HFF-Myc (cell line): ENCODE measurements around the gene SYCE1L.
A peak's percentile ranks its signal among the peaks of the same experiment; 100 is the strongest.
"Not testable (repeated sequence)": the region's sequence is repeated elsewhere in the genome, so short reads cannot be mapped to it uniquely, and the experiment has no call there.

ENCODE experiments used
- DNase-seq: peaks from one replicate; pipeline ENCODE4 v3.0.0-alpha.2; 2011; ENCODE audit warnings: low read depth; ENCODE audit errors: extremely low read depth
- H3K4me3 ChIP-seq: replicated peaks from 2 replicates; pipeline ENCODE4 v1.5.1; 2011; ENCODE audit warnings: low read depth, mild to moderate bottlenecking, control low read depth, low read length
- CTCF ChIP-seq: IDR thresholded peaks from 2 replicates; pipeline ENCODE4 v1.5.1; 2012; ENCODE audit warnings: mild to moderate bottlenecking, low read depth, low read length, control low read depth; ENCODE audit errors: missing control alignments

SYCE1L gene

DNA sequence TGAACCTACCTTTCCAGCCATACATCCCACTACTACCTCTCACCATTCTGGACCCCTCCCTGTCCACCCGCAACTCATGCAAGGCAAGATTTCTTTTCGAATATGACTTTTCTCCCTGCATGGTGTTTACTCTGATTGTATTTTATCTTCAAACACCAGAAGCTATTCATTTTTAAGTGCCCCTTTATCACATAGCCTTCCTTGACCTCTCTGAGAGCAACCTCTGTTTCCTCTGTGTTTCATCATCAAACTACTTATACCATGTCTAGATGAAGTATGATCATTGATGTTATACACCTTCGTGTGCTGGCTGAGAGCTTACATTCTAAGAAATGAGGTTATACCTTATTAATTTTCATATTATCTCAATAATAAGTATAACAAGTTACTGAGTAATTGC lies 31.8 kb downstream of the SYCE1L start:
- H3K4me3 ChIP-seq: no peak overlapping the region
- TF ChIP-seq CTCF: no peak
- DNase-seq: no peak

GRCh38 chr16:77233799-77234519 lies 34.8 kb downstream of the SYCE1L start:
- TF ChIP-seq CTCF: no peak

GRCh38 chr16:77234611-77235010 lies 35.4 kb downstream of the SYCE1L start:
- no peak for DNase-seq
- H3K4me3 ChIP-seq: no peak overlapping the region
- TF ChIP-seq CTCF: no peak

More at GRCh38 chr16:77233799-77234519, 34.8 kb downstream of the SYCE1L start:
- DNase-seq: no peak
- H3K4me3 ChIP-seq: no peak overlapping the region

DNA sequence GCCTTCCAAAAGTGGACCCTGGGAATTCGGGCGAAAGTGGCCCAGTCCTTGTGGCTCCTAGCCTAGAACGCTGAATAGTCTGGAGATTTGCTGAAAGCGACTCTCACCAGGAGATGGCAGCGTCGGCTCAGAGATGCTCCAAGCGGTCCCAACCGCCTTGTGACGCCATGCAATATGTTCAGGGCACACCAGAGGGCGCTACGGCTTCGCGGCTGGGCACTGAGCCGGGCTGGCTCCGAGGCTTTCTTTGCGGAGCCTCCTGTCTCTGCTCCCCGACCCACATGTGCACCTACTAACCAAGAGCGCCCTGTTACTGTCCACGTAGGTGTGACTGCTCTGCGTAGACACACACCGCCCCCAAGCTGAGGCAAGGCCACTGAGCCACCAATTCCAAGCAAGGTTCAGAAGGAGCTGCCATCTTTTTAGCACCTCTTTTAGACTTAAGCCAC lies 36.9 kb downstream of the SYCE1L start:
- peak; percentile 99 for TF ChIP-seq CTCF
- H3K4me3 ChIP-seq: no peak overlapping the region
- peak; percentile 57 for DNase-seq

- no peak for DNase-seq
These were observed 39.4 kb downstream of the SYCE1L start for GRCh38 chr16:77238593-77238992.

DNA sequence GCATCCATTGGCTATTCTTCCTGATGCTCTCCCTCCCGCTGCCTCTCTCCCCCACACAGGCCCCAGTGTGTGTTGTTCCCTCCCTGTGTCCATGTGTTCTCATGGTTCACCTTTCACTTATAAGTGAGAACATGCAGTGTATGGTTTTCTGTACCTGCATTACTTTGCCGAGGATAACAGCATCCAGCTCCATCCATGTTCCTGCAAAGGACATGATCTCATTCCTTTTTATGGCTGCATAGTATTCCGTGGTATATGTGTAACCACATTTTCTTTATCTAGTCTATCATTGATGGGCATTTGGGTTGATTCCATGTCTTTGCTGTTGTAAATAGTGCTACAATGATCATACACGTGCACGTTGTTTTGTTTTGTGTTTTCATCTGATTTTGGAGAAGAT lies 43.3 kb downstream of the SYCE1L start:
- H3K4me3 ChIP-seq, DNase-seq: not testable (repeated sequence)

More at GRCh38 chr16:77238593-77238992, 39.4 kb downstream of the SYCE1L start:
- no peak overlapping the region for H3K4me3 ChIP-seq
- no peak for TF ChIP-seq CTCF

- H3K4me3 ChIP-seq: no peak overlapping the region
- no peak for TF ChIP-seq CTCF
- DNase-seq: no peak
These were observed 46.9 kb downstream of the SYCE1L start for GRCh38 chr16:77246150-77246549.
